8988T (cell line): Measurements from ENCODE around the gene LRRC4B.

Source experiments
- DNase-seq: peaks from one replicate; pipeline ENCODE4 v3.0.0; 2011

Gene LRRC4B

DNA sequence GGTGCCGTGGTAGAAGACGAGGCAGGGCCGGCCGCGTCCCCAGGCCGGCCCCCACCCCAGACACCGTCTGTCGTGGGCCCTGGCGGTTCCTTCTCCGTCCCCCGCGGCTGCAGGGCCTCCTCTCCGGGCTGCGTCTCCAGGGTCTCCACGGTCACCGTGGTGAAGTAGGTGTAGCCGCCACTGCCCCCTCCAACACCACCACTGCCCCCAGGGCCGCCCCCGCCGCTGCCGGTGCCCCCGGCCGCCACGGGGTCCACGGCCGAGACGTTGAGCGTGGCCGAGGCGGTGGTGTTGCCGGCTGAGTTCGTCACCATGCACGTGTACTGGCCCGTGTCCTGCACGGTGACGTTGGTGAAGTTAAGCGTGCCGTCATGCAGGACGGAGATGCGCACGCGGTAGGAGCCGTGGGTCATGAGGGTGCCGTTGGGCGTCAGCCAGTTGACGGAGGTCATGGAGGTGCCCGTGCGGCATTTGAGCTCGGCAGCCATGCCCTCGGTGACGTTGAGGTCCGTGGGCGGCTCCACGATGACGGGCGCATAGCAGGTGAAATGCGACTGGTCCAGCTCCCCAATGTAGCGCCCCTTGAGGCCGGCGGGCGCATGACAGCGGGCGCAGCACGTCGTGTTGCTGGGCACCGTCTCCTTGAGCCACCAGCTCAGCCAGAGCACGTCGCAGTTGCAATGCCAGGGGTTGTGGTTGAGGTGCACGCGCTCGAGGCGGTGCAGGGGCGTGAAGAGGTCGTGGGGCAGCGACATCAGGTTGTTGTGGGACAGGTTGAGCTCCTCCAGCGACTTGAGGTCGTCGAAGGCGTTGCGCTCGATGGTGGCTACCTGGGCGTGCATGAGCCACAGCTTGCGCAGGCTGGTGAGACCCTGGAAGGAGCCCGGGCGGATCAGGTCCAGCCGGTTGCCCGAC, 49.9 kb downstream of the LRRC4B start:
- DNase-seq = no peak

GRCh38 chr19:50517704-50518075, 50.5 kb downstream of the LRRC4B start:
- no peak for DNase-seq

DNA sequence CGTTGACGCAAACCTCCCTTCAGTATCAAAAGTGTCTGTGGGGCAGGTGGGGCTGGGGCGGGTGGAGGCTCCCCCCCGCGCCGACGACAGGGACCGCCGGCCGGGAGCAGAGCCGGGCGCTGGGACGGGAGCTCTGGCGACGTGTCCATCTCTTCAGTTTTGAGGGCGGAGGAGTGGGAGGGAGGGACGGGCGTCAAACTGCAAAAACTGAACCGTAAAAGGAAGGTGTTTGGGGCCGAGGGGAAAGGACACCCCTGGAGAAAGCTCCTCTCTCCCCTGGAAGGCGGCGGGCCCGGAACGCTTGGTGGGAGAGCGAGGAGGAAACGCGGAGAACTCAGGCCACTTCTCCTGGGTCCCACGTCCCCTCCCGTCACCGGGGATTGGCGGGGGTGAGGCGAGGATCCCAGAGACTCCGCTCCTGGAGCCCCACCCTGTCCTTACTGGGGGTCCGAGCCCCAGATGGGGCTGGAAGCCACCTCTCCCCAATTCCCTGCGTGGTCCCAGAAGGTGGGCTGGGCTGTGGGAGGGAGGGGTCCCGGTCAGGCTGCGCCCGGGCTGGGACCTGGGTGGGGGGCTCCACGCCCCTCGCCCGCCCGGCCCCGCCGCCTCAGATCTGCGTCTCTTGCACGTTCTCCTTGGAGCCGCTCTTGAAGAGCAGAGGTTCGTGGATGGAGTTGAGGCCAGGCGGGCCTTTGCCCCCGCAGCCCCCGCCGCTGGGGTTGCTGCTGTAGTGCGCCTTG, 51.1 kb downstream of the LRRC4B start:
- no peak for DNase-seq

DNA sequence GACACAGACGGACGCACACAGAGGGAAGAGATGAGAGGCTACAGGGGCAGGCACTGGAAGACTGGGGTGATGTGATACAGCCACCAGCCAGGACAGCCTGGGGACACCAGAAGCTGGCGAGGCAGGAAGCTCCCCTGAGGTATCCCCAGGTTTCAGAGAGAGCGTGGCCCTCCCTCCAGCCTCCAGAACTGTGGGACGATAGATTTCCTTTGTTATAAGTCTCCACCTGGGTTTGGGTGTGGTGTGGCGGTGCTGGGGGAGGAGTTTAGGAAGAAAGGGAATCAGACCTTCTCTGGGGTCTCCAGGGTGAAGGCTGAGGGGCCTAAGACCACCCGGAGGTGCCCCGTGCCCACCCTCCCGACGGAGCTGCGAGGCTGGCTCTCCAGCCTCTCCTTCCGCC, 51.8 kb downstream of the LRRC4B start:
- DNase-seq = no peak

DNA sequence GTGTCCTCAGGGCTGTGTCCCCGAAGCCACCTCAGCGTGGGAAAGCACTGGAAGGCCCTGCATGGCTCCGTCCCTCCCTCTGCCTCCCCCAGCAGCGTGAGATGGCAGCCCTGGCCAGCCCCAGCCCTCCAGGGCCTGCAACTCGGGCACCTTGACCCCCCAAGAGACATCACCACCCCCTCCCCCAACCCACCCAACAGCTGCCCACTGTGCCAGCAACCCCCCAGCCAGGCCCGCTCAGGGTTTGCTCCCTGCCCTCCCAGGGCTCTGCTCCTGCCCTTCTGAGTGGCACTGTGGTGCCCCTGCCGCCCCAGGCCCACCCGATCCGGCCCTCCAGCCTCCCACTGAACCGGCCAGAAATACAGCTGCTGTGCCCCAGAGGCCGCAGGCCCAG, 53.1 kb downstream of the LRRC4B start:
- DNase-seq = no peak

DNA sequence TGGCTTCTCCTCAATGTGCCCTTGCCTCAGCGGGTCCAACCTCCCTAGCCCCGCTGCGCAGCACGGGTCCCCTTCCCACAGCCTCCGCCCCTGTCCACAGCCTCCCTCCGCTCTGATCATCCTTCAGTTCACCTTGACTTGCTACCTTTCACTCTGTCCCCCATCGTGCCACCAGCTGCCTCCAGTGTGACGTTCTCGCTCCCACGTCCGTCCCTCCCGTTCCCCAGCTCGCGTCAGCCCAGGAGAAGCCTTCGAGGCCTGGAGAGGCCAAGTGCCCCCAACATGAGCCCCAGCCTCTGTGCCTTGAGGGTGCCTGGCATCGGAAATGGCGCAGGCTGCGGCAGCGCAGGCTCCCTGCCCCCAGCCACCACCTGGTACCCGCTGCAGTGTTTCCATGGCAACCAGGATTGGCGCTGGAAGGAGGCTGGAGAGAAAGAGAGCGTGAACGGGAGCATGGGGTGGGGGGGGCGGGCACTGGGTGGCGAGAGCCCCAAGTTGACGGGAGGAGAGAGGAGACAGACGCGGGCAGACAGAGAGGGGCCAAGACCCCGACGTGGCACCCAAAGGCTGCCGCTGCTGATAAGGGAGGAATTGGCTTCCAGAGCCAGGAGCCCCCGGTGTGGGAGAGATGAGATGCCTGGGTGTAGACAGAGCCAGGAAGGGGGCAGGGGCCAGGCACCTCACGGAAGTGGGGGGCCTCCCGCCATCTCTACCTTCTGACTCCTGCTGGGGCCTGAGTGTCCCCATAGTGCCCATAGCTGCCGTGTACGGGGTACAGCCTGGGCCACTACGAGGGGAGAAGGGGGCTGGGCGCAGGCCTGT, 53.7 kb downstream of the LRRC4B start:
- DNase-seq = no peak

DNA sequence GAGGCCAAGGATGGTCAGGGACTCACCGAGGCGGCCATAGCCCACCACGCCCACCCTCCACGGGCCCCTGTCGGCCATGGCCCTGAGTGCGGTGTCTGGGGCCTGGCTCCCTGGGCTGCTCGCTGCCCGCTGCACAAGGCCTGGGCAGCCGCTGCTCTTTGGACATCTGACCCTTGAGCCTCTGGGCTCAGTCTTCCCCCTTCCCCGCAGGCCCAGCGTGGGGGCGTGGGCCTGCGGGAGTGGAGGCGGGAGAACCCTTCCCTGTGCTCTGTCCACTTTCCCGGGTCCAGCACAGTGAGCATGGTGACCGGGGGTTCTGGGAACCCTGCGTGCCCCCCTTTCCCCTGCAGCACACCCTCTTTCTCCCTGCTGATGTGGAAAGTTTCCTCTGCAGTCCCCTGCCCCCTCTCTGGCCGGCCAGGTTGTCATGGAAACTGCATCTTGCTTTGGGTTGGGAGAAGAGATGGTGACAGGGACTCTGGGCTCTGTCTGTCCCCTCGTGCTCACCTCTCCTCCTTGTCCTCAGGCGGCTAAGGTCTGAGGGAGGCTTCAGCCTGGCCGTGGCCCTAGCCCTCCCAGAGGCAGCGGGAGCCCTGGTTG, 54.4 kb downstream of the LRRC4B start, which contains the start of gene ASPDH:
Gene ASPDH (minus strand): TSS at position 168 of the 600 bp plus-strand sequence. CDS start 90 bp downstream, at position 78.
- DNase-seq = no peak

DNA sequence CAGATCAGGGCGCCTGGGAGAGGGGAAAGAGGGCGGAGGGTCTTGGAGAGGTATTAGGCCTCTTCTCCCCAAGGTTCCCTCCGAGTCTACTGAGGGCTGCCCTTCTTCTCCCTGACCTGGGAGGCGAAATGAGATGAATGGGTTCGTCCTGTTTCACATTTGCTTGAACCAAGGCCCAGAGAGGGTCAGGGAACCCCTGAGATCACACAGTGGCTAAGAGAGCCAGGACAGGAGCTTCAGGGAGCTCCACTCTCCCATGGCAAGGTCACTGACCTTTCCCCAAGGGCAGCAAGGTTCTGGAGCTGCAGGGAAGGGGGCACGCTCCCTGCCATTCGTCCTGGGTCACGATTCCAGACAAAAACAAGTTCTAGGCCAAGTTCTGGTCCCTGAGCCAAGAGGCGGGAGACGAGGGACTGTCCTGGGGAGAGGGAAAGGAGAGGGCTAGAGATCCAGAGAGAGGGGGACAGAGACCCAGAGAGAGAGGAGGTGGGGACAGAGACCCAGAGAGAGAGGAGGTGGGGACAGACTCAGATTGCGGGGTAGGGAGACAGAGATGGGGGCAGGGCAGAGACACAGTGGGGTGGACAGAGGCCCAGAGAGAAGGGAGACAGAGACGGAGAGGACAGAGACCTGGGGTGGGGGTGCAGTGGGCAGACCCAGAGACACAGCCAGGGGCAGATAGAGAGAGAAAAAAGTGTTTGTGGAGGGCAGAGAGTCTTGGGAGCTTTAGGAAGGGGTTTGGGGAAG, 55.1 kb downstream of the LRRC4B start:
- no peak for DNase-seq

DNA sequence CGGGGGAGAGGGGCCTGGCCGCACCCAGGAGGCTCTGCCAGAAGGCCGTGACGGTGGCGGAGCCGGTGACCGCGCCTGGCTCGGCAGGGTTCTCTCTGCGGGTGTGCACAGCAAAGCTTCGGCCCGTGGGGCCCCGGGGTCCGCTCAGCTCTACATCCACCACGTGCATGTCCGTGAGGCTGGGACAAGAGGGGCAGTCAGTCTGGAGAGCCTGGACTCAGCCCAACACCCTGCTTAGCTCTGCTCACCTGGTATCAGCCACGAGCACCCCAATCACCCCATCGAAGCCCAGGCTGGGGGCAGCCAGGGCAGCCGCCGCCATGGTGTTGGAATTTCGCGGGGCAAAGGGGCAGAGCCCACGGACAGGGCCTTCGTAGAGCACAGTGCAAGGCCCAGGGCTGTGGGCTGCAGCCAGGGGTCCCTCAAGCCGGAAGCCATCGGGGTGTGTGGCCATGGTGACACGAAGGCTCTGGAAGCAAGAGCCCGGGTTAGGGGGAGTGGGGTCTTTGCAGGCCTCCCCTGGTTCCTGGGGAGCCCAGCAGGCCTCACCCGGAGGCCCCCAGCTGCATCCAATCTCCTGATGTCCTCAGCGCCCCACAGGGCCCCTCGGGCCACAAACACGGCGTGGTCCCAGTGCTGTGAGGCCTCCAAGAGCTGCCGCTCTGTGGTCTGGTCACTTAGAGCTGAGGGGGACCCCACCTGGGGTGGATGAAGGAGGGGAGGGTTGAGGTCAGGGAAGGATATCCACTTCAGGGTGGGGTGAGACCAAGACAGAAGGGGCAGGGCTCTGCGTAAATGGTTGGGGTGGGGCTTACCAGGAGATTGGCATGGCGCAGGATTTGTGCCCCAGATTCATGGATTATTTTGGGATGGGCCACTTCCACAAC, 55.9 kb downstream of the LRRC4B start:
- DNase-seq = no peak

GRCh38 chr19:50511069-50511822, 57.0 kb downstream of the LRRC4B start, which contains the start of gene JOSD2:
Gene JOSD2, minus strand, starts transcription at chr19:50511191. Its CDS starts 760 bp downstream, at chr19:50510431.
- DNase-seq = peak; percentile 97

DNA sequence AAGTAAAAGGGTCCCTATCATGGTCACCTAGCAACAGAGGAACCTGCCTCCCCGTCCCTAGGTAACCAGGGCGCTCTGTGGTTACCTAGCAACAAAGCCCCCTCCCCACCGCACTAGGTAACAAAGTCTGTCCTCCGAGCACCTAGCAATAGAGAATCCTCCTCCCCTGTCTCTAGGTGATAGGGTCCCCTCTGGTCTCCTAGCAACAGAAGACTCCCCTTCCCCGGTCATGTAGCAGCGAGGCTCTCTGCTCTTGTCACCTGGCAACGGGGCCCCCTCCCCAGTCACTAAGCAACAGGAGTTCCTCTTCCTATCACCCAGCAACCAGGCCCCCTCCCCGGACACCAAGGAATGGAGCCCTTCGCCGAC, 57.6 kb downstream of the LRRC4B start:
- no peak for DNase-seq

- DNase-seq = no peak
Measured at GRCh38 chr19:50510121-50510670, 58.0 kb downstream of the LRRC4B start.

DNA sequence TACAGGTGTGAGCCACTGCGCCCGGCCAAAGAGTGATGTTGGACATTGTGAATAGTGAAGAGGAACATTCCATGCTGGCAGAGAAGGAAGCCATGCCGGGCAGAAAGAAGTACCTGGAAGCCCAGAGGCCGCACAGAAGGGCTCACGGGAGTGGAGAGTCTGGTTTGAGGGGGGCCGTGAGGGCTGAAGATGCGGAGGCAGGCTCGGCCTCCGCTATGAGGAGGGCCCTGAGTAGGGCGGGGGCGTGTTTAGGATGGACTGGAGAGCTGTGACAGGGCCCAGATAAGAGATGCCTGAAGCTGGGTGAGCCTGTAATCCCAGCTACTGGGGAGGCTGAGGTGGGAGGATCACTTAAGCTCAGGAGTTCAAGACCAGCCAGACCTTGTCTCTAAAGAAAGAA, 58.9 kb downstream of the LRRC4B start:
- DNase-seq = no peak

DNA sequence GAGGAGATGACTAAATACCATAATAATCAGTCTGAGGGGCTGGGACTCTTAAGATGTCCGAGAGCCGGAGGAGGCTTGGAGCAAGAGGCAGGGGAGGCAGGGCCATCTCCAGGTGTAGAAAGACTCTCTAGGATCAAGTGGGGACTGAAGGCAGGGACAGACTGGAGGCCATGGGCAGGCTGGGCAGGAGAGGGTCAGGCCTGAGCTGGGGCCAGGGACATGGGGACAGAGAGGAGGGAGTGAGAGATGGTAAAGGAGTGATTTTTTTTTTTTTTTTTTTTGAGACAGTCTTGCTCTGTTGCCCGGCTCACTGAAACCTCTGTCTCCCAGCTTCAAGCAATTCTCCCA, 59.4 kb downstream of the LRRC4B start:
- DNase-seq = no peak

- DNase-seq = no peak
Measured at GRCh38 chr19:50507376-50507775, 60.9 kb downstream of the LRRC4B start.

GRCh38 chr19:50506700-50507099, 61.5 kb downstream of the LRRC4B start:
- no peak for DNase-seq

- DNase-seq = no peak
Measured at GRCh38 chr19:50505856-50506611, 62.2 kb downstream of the LRRC4B start.

- no peak for DNase-seq
Measured at GRCh38 chr19:50501568-50502475, 66.4 kb downstream of the LRRC4B start.
